Activated CD4-positive, CD25-positive, alpha-beta regulatory T cell treated with anti-CD3 and anti-CD28 coated beads, Interleukin-2, amount 50 U/mL, for 16 hours (primary cell): ENCODE results near the gene TMEM125.

Experiments used
- DNase-seq: peaks from one replicate; pipeline ENCODE4 v3.0.0-alpha.2; 2020; ENCODE audit warnings: low read depth, low spot score

The TMEM125 gene

GRCh38 chr1:43274125-43274803 is 4.5 kb downstream of the TMEM125 start:
- DNase-seq, result no peak

GRCh38 chr1:43274804-43275180 is 5.0 kb downstream of the TMEM125 start:
- no peak for DNase-seq

- DNase-seq, result no peak
Observed at GRCh38 chr1:43275826-43276620, 6.2 kb downstream of the TMEM125 start.

GRCh38 chr1:43276673-43277072 is 6.9 kb downstream of the TMEM125 start:
- DNase-seq, result no peak

- no peak for DNase-seq
Observed at GRCh38 chr1:43277116-43277876, 7.5 kb downstream of the TMEM125 start.

GRCh38 chr1:43279161-43279560 is 9.4 kb downstream of the TMEM125 start:
- DNase-seq, result no peak

GRCh38 chr1:43279666-43280065 is 9.9 kb downstream of the TMEM125 start:
- no peak for DNase-seq

GRCh38 chr1:43280692-43281091 is 10.9 kb downstream of the TMEM125 start:
- DNase-seq, result no peak

GRCh38 chr1:43282220-43283195 is 12.7 kb downstream of the TMEM125 start:
- DNase-seq, result no peak

GRCh38 chr1:43284065-43284464 is 14.3 kb downstream of the TMEM125 start:
- no peak for DNase-seq

GRCh38 chr1:43284546-43285110 is 14.8 kb downstream of the TMEM125 start:
- no peak for DNase-seq

GRCh38 chr1:43285269-43285990 is 15.6 kb downstream of the TMEM125 start, which contains the start of gene C1orf210:
Gene C1orf210 (minus strand): TSS chr1:43285581. CDS start chr1:43283270, 2,311 bp downstream.
- DNase-seq, result no peak

- no peak for DNase-seq
Observed at GRCh38 chr1:43286115-43286514, 16.3 kb downstream of the TMEM125 start.

- DNase-seq, result no peak
Observed at GRCh38 chr1:43286533-43286932, 16.8 kb downstream of the TMEM125 start.

GRCh38 chr1:43288058-43288784 is 18.4 kb downstream of the TMEM125 start:
- DNase-seq, result no peak

GRCh38 chr1:43288785-43289706 is 19.3 kb downstream of the TMEM125 start:
- DNase-seq, result no peak

- no peak for DNase-seq
Observed at GRCh38 chr1:43292216-43292615, 22.4 kb downstream of the TMEM125 start.

- no peak for DNase-seq
Observed at GRCh38 chr1:43292679-43293078, 22.9 kb downstream of the TMEM125 start.
